NCI-H524 (cell line): ENCODE measurements around the gene PPP4R2.

ENCODE experiments used
- DNase-seq, 2 experiments: peaks; one replicate each; lab custom pipeline; 2025; lab: John Stamatoyannopoulos, UW

Gene PPP4R2

GRCh38 chr3:73069775-73070444 lies 73.3 kb downstream of the PPP4R2 start:
- no peak for DNase-seq

GRCh38 chr3:73070675-73071575 lies 74.3 kb downstream of the PPP4R2 start:
- no peak for DNase-seq

GRCh38 chr3:73071952-73072351 lies 75.3 kb downstream of the PPP4R2 start:
- no peak for DNase-seq

DNA sequence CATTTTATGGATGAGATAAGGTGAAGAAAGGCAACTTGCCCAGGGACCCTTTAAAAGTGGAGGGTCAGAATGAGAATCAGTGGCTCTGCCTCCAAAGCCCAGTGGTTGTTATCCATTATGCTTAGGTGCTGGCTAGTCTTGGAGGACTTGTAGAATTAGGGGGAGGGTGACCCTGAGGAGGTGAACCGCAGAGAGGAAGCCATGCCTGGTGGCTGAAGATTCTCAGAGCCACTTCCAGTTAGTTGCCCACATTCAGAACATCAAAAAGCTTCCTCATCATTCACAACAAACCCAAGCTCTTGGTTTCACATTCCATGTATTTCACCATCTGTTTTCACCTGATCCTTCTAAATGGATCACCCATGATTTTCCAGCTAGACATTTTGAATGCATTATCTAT lies 76.0 kb downstream of the PPP4R2 start:
- peak in 1 of 2 experiments; percentile 37 for DNase-seq

- DNase-seq = peak; percentile 34 to 63
These were observed 76.6 kb downstream of the PPP4R2 start for GRCh38 chr3:73073091-73073707.

GRCh38 chr3:73074781-73075180 lies 78.2 kb downstream of the PPP4R2 start:
- DNase-seq = no peak

DNA sequence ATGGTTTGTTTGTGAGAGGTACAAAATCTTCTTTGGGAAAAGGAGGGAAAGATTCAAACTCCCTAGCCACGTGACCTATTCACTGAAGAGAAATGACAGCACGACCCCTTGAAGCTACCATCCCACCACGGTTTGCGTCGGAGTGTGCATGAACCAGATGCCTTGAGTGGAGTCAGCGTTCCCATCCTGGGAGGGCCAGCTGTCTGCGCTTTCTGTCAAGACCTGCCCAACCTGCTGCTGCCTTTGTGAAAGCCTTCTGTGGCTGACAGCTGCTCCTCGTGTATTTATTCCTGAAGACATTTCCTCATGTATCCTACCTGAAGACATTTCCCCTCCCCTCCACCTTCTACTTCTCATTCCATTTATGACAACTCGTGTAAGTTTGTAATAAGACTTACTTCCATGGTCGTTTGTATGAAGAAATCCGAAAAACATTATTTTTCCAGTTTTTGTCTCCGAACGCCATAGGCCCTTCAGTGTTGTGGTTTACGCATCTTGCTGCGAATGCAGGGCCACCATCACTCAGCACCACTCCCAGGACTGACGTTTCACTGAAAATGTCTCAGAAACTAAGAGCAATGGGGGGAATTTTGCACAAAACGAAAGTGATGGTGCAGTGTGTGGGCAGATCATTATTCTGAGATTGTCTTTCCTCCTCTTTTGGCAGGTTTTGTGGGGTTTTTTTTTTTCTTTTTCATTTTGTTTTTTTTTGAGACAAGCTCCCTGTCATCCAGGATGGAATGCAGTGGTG lies 83.8 kb downstream of the PPP4R2 start:
- peak; percentile 84 to 95 for DNase-seq

DNA sequence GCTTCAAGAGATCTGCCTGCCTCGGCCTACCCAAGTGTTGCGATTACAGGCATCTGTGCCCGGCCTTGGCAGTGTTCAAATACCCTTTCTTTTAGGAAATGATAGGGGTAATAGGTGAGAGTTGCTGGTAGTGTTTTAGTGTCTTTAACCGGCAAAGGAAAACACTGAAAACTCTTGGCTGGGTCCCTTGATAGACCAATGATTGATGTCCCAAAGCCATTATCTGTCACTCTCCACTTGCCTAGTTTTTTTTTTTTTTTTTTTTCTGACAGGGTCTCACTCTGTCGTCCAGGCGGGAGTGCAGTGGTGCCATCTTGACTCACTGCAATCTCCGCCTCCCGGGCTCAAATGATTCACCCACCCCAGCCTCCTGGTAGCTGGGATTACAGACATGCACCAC lies 84.5 kb downstream of the PPP4R2 start:
- DNase-seq = no peak

DNA sequence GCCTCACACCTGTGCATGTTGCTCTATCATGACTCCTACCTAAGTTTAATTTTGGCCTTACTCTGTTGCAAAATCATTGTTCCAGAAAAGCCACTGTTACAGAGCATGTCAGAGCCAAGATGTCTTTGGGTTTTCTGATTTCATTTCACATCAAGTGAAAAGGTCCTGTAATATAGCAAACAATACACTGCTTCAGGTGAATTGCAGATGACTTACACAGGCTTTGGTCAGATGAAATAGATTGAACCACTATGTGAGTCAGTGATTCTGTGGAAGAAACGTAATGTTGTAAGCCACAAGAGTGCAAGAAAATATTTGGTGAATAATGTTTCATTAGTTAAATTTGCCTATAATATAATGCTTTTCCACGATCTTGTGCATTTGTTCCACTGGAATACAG lies 87.6 kb downstream of the PPP4R2 start:
- DNase-seq = no peak

DNA sequence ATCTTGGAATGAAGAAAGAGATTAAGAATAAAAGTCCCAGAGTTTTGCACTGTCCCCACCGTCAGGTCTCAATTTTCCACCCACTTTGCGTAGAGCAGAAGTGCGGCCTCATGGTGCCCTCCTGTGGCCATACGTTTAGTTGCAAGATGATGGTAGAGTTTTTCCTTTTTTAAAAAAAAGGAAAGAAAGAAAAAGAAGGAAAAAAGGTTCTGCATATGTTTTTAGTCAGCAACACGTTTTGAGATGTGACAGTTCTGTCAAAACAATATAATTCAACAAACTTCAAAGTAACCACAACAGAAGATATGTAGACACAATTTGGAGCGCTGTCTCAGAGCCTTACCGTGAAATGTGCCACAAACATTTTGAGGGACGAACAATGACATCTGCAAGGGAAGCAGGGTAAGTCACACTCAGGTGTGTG lies 89.5 kb downstream of the PPP4R2 start:
- DNase-seq = peak; percentile 12 to 32

- peak; percentile 36 to 76 for DNase-seq
These were observed 97.5 kb downstream of the PPP4R2 start for GRCh38 chr3:73094129-73094528.

DNA sequence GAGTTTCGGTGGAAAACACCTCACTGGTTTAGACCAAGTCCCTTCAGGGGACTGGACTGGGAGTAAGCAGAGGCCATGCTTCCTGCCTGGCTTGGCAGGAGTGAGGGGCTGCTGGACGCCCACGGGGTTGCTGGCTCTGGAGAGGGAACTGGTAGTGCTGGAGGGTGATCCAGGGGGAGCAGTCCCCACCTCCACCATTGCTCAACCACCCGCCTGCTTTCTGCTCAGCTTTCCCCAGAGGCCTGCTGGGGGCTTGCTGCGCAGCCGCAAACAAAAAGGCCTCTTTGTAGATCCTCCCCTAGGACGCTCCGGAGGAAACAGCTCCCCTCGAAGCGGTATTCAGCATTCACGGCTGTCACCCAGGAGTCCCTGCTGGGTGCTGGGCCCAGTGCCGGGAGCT lies 98.3 kb downstream of the PPP4R2 start:
- DNase-seq = no peak

DNA sequence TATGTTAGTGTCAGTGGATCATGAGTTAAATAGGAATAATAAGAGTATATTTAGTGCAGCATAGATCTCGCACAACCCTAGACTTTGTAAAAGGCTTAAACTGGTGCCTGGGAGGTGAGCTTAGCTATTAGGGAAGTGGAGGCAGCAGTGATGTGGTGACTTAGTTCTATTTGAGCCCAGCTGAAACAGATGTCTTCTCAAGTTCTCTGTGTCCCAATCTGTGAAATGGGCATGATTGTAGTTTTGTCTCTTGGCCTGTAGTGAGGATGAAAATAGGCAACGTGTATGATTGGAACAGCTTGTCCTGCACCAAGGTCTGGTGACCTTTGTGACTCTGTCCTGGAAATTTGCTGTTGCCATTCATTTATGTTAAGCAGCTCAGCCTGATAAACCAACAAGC lies 99.6 kb downstream of the PPP4R2 start:
- DNase-seq = no peak

DNA sequence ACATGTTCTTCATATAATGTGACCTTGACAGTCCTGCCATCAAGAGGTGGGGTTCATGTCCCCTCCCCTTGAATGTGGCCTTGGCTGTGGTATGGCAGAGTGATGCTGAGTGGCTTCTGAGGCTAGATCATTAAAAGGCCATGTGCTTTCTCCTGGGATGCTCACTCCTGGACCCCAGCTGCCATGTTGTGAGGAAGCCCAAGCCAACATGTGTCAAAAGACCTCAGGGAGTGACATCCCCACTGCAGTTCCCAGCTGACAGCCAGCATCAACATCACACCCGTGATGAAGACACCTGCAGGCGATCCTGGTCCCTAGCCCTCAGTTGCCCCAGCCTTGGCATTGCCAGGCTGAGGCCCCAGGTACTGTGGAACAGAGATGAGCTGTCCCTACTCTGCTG lies 101.4 kb downstream of the PPP4R2 start:
- no peak for DNase-seq

GRCh38 chr3:73098873-73099272 lies 102.3 kb downstream of the PPP4R2 start:
- no peak for DNase-seq

- DNase-seq = peak; percentile 76 to 81
These were observed 104.3 kb downstream of the PPP4R2 start for GRCh38 chr3:73100741-73101559.

DNA sequence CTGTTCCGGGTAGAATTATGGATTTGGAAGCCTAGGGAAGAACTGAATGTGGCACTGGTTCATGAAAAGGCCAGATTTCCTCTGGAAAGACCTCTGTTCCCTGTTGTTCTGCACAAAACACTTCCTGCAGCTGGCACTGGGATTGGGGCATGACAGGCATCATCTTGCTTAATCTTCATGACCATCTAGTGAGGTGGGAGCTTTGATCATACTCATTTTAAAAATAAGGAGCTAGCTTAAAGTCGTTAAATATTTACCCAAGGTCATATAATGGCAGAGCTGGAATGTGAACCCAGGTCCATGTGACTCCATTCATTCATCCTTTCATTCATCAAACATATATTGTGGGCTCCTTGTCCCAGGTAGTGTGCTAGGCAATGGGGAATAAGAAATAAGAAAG lies 105.3 kb downstream of the PPP4R2 start:
- DNase-seq = no peak

GRCh38 chr3:73107215-73107614 lies 110.6 kb downstream of the PPP4R2 start:
- DNase-seq = no peak

DNA sequence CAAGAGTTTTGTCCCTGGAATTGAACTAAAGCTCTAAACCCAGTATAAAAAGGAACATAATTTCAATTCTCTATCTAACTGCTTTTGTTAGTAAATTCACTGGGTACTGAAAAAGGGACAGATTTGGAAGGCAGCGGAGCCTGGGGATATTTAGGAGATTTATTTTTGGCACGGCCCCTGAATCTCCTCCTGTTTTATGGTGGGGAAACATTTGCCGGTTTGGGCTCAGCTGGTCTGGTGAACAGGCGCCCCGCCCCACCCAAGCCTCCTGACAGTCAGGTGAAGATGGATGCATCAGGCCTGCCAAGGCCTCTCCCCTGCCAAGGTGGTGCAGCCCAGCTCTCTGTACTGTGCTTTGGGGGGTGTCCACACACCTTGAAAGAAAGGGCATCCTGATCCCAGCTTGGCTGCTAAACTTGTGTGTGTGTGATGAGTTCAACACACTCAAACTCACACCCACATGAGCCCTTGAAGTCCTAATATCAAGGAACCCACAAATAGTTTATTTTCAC lies 111.1 kb downstream of the PPP4R2 start:
- no peak for DNase-seq

GRCh38 chr3:73108750-73109149 lies 112.1 kb downstream of the PPP4R2 start:
- no peak for DNase-seq

GRCh38 chr3:73110530-73110929 lies 113.9 kb downstream of the PPP4R2 start:
- no peak for DNase-seq
